C1 segment of cervical spinal cord (tissue), 14 donors: ENCODE measurements around the gene SUMF1.
"Not testable (repeated sequence)": the region's sequence is repeated elsewhere in the genome, so short reads cannot be mapped to it uniquely, and the experiment has no call there.

Experiments used
- DNase-seq, 14 donors: peaks; one replicate each; lab custom pipeline; 2025; lab: John Stamatoyannopoulos, UW

Gene SUMF1

GRCh38 chr3:4461468-4462090 lies 5.5 kb downstream of the SUMF1 start:
- DNase-seq, result no peak

DNA sequence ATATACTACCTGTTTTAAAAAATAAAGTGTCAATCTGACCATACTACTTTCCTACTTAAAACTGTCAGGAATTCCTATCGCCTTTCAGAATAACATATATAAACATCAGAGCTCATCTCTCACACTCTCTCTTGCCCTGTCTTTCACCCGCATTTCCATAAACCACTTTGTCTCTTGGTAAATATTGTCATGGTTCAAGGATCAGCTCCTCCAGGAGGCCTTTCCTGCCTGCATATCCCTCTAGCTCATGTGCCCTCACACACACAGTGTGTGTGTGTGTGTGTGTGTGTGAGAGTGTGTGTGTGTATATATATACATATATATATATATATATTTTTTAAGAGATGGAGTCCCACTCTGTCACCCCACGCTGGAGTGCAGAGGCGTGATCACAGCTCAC lies 6.7 kb downstream of the SUMF1 start:
- no peak for DNase-seq

DNA sequence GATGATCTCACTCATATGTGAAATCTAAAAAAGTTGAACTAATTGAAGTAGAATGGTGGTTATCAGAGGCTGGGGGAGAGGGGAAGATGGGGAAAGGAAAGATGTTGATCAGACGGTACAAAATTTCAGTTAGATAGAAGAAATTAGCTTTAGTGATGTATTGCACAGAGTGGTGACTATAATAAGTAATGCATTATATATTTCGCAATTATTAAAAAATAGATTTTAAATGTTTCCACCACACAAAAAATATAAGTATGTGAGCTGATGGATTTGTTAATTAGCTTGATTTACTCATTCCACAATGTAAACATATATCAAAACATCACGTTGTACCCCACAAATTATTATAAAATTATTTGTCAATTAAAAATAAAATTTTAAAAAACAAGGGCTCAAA lies 8.1 kb downstream of the SUMF1 start:
- no peak for DNase-seq

DNA sequence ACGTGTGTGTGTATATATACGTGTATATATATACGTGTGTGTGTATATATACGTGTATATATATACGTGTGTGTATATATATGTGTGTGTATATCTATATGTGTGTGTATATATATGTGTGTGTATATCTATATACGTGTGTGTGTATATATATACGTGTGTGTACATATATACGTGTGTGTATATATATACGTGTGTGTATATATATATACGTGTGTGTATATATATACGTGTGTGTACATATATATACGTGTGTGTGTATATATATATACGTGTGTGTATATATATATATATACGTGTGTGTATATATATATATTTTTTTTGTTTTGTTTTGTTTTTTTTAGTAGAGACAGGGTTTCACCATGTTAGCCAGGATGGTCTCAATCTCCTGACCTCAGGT lies 10.3 kb downstream of the SUMF1 start:
- DNase-seq, result not testable (repeated sequence)

GRCh38 chr3:4454142-4454541 lies 12.9 kb downstream of the SUMF1 start:
- DNase-seq, result no peak

GRCh38 chr3:4449043-4449805 lies 17.8 kb downstream of the SUMF1 start:
- DNase-seq, result no peak

DNA sequence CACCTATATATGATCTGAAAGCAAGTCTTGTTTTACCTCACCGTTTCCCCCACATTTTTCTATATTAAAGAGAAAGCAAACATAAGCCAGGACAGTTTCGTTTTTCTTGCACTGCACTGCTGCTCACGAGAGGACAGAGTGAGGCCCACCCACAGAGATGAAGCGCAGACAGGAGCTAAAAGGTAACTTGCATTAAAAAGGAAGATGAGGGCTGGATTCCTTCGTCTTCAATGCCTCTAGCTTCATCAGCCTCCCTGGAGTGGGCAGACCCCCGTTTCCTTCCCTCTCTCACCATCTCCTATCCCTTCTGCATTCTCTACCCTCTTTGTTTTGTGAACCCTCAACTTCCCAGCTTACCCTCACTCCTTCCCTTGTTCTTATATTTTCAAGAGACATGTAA lies 18.9 kb downstream of the SUMF1 start:
- DNase-seq, result no peak

GRCh38 chr3:4447295-4447999 lies 19.6 kb downstream of the SUMF1 start:
- no peak for DNase-seq

DNA sequence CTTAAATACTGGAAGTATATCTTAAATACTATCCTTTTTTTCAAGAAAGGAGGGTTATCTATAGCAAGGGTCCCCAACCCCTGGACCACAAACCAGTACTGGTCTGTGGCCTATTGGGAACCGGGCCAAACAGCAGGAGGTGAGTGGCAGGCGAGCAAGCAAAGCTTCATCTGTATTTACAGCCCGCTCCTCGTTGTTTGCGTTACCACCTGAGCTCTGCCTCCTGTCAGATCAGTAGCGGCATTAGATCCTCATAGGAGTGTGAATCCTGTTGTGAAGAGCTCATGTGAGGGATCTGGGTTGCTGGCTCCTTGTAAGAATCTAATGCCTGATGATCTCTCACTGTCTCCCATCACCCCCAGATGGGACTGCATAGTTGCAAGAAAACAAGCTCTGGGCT lies 26.1 kb downstream of the SUMF1 start:
- no peak for DNase-seq

DNA sequence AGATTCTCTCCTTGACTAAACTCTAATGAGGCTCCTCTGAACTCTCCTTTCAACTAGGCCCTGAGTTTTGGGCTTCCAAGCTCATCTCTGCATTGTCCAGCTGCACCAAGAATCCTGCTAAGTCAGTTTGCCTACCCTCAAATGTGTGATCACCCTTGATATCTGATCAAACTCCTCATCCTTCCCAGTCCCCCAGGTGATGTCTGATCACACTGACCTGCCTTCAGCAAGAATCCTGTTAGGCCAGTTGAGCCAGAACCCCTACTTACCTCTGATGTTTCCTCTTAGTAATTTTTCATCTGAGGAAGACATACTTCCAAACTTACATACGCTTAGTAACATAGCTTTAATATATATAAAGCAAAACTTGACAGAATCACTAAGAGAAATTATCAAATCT lies 28.8 kb downstream of the SUMF1 start:
- no peak for DNase-seq

GRCh38 chr3:4432259-4432658 lies 34.8 kb downstream of the SUMF1 start:
- no peak for DNase-seq

DNA sequence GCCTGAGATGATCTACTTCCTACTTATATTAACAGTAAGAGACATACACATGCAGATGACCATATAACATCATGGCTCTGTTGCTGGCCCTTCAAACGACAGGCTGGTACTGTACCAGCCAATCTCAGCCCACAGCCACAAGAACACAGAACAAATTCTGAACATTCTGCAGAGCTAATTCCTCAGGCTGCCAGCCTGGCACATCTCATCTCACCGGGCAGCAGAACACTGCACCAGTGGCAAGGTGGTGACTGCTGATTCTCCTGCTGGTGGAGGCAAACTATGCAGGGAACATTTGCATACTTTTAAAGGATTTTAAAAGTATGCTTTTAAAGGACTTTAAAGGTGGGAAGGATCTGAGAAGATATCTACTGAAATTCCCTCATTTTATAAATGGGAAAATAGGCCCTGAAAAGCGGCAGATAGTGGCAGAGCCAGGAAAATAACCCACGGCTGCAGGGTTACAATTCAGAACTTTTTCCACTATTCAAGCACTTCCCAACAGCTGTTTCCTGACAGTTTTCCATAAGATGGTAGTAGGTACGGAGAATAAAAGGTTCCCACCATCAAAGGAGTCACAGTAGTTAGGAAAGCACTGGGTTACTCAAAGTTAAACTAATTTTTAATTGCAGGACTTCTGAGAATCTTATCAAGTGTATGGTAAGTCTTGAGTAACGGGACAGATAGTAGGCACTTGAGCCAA lies 37.3 kb downstream of the SUMF1 start:
- no peak for DNase-seq

DNA sequence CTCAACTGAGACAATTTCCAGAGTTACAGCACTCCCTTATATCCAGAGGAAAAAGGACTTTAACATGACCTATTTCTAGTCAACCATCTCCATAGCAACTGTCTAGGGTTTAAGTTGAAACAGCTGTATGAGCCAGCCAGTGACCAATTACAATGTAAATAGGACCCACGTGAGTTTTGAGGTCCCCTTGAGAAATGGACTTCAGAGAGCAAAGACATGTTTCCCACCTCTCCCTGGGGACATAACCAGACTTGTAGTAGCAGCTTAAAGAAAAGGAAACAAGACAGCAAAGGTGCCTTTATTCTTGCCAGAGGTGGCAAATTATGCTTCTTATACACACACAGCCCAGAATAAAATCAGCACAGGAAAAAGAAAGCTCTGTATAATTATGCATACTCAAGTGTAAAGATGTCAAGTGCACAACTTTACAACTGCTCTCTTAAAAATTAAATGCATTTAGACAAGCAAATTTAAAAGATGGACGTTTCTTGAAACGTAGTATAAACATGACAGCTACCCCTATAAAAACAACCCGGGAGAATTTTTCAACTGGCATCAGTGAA lies 40.2 kb downstream of the SUMF1 start:
- no peak for DNase-seq

- DNase-seq, result no peak
Observed at GRCh38 chr3:4426261-4426781, 40.7 kb downstream of the SUMF1 start.

- DNase-seq, result no peak
Observed at GRCh38 chr3:4425707-4426106, 41.4 kb downstream of the SUMF1 start.

DNA sequence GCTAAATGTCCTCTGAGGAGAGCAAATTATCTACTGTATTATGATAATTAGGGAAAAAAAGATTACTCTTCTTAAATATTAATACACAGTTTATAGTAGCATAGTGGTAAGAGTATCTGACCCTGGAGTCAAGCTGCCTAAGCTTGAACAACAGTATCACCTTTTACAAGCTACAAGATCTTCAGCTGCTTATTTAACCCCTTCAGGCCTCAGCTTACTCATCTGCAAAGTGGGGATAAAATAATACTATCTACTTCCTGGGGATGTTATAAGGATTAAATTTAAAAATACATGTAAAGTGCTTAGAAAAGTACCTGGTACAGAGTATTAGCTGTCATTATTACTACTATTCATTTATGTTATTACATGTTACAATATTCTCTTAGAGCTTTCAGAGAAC lies 42.0 kb downstream of the SUMF1 start:
- DNase-seq, result no peak

GRCh38 chr3:4421121-4421520 lies 45.9 kb downstream of the SUMF1 start:
- DNase-seq, result no peak

GRCh38 chr3:4419920-4420319 lies 47.1 kb downstream of the SUMF1 start:
- no peak for DNase-seq

DNA sequence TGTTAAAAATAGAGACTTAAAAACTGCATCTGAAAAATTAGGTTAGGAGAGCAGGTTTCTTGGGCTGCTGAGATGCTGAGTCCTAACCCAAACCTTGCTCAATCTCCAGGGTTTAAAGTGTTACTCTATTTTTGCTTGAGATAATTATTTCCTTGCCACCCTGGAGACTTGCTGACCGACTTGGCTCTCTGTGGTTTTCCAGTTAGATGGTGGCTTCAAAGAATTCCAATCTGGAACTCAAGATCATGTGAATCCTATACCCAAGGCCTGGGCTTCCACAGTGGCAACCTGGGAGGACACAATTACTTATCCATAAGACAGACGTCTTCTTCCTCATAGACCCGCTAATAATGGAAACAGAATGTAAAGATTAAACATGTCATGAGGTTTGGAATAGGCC lies 47.7 kb downstream of the SUMF1 start:
- no peak for DNase-seq

DNA sequence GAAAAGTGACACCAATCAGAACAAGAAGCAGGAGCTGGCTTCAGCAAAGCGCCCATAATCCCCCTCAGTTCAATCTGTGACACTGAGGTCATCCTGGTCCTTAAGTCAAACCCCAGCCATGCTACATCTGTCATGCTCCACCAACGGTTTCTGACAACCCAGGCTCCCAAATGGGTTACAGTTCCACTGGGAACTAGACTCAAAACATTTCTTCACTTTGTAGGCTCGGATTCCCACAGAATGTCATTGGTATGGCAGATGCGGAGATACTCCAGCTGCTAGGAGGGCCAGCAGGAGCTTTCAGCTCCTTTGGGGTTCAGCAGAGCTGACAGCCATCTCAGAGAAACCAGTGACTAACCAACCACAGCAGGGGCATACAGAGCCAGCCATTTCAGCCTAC lies 48.9 kb downstream of the SUMF1 start:
- no peak for DNase-seq

- no peak for DNase-seq
Observed at GRCh38 chr3:4417449-4417848, 49.6 kb downstream of the SUMF1 start.

- peak in 7 of 14 donors; percentile 0 to 75 (median 17) for DNase-seq
Observed at GRCh38 chr3:4416961-4417360, 50.1 kb downstream of the SUMF1 start.
